OCI-LY7 (cell line): ENCODE results near the gene MAG. TPM values are rescaled to one million over a fixed set of nuclear protein-coding genes. Genes with fewer than 3 reads are reported as not detected.
A peak's percentile ranks its signal among the peaks of the same experiment; 100 is the strongest.

Experiments
- BruUV-seq: library from RNA; stranded (reverse); fragments of 400-500 nt; replicated peaks from 2 replicates; lab custom pipeline; 2021; lab: Mats Ljungman, UMichigan
- CTCF ChIA-PET: fragments of 300-600 bp; sonication (Branson Sonifier 250); formaldehyde crosslinking; loops from one replicate; lab custom pipeline; 2022; ENCODE audit warnings: antibody characterized with exemption; ENCODE audit not compliant: unreplicated experiment; lab: Charles Lee
- POLR2A ChIA-PET: fragments of 300-600 bp; sonication (Branson Sonifier 250); formaldehyde crosslinking; loops from one replicate; lab custom pipeline; 2022; ENCODE audit warnings: antibody characterized with exemption; lab: Charles Lee
- DNase-seq: peaks from one replicate; pipeline ENCODE4 v3.0.0-alpha.2; 2015; ENCODE audit warnings: low spot score
- H2AFZ ChIP-seq: fragments of 200-600 bp; sonication (generic), shearing (Covaris generic); 2 replicates; pipeline ENCODE4 v1.6.1; 2014; ENCODE audit warnings: mild to moderate bottlenecking, antibody characterized with exemption, low read length, moderate library complexity
- H3K27ac ChIP-seq: fragments of 200-600 bp; sonication (generic); 2 replicates; pipeline ENCODE4 v1.5.1; 2014; ENCODE audit warnings: mixed run types, low read depth, mild to moderate bottlenecking, moderate library complexity, low read length, inconsistent platforms; ENCODE audit not compliant: poor library complexity, severe bottlenecking
- H3K36me3 ChIP-seq: fragments of 200-600 bp; sonication (generic); 2 replicates; pipeline ENCODE4 v1.6.1; 2014; ENCODE audit warnings: mild to moderate bottlenecking, antibody characterized with exemption, low read length, moderate library complexity, mixed read lengths; ENCODE audit not compliant: insufficient read depth
- H3K4me1 ChIP-seq: fragments of 200-600 bp; sonication (generic); 2 replicates; pipeline ENCODE4 v1.5.1; 2014; ENCODE audit warnings: mild to moderate bottlenecking, low read length; ENCODE audit not compliant: insufficient read depth, poor library complexity, severe bottlenecking
- H3K4me2 ChIP-seq: fragments of 200-600 bp; sonication (generic); 2 replicates; pipeline ENCODE4 v1.6.1; 2014; ENCODE audit warnings: mild to moderate bottlenecking, low read length
- H3K4me3 ChIP-seq: fragments of 200-600 bp; sonication (generic); 2 replicates; pipeline ENCODE4 v1.5.1; 2014; ENCODE audit warnings: mild to moderate bottlenecking, low read depth, low read length; ENCODE audit not compliant: poor library complexity, severe bottlenecking
- H3K79me2 ChIP-seq: fragments of 200-600 bp; sonication (generic); 2 replicates; pipeline ENCODE4 v1.6.1; 2016; ENCODE audit warnings: low read depth, mild to moderate bottlenecking, low read length, moderate library complexity, mixed read lengths; ENCODE audit not compliant: insufficient read depth
- H3K9me2 ChIP-seq: fragments of 200-600 bp; sonication (generic); 2 replicates; pipeline ENCODE4 v1.6.1; 2016; ENCODE audit warnings: mild to moderate bottlenecking, low read length, mixed read lengths; ENCODE audit not compliant: insufficient read depth
- H3K9me3 ChIP-seq: fragments of 200-600 bp; sonication (generic); 2 replicates; pipeline ENCODE4 v1.6.1; 2014; ENCODE audit warnings: mild to moderate bottlenecking, mixed run types, low read length, mixed read lengths
- H4K20me1 ChIP-seq: fragments of 200-600 bp; sonication (generic); 2 replicates; pipeline ENCODE4 v1.6.1; 2014; ENCODE audit warnings: mild to moderate bottlenecking, antibody characterized with exemption, low read length, moderate library complexity, mixed read lengths; ENCODE audit not compliant: insufficient read depth
- EZH2phosphoT487 ChIP-seq: fragments of 200-600 bp; sonication (generic); IDR thresholded peaks from 2 replicates; pipeline ENCODE4 v1.6.1; 2018; ENCODE audit warnings: low read depth, borderline replicate concordance, mild to moderate bottlenecking, mixed run types, antibody characterized with exemption, low read length, moderate library complexity, mixed read lengths
- intact Hi-C: fragments of 100-400 bp; cut with micrococcal nuclease; formaldehyde crosslinking; loops from one replicate; pipeline ENCODE4 v1.10.0; 2022; ENCODE audit not compliant: unreplicated experiment
- total RNA-seq, 2 experiments: library from RNA; depleted of rRNA in 1 of 2; stranded (reverse); fragments of >200 nt in 1 of 2; shearing (Covaris generic) in 1 of 2; gene quantifications; 2 replicates each; pipeline ENCODE4 v1.2.3, GENCODE V29; 2014 to 2022
- TF ChIP-seq, protein P1 (sequence below): fragments of 200-600 bp; sonication (generic); conservative IDR thresholded peaks from 2 replicates; pipeline ENCODE4 v1.5.1; 2014; ENCODE audit warnings: mild to moderate bottlenecking, antibody characterized with exemption, low read length, moderate library complexity, mixed read lengths

Gene MAG
- total RNA-seq, 2 experiments from 2014 or later = 4.6 to 10.1 TPM

- POLR2A ChIA-PET = interaction anchor here (0.9 to 1.7 kb wide), 4 partner anchors 9 to 32 kb away, joined by 3 to 4 read pairs (median 3); no protein-coding TSS in a partner anchor
- no peak overlapping the region for H3K27ac ChIP-seq
- H3K9me3 ChIP-seq = peaks cover under 1% of the 10 kb centered on the region; the same call in 1 of the 2 replicates
- no peaks in the 10 kb centered on the region for H3K36me3 ChIP-seq
- no peak overlapping the region for H3K4me2 ChIP-seq
- no peaks in the 10 kb centered on the region for H3K9me2 ChIP-seq
- no peaks in the 10 kb centered on the region for H4K20me1 ChIP-seq
- H3K79me2 ChIP-seq = no peaks in the 10 kb centered on the region
- CTCF ChIA-PET = no interaction called here
- intact Hi-C loops = loop anchor here (1.0 kb wide), 1 partner anchor 152 kb away; no protein-coding TSS in a partner anchor
- no peak overlapping the region for H3K4me3 ChIP-seq
- TF ChIP-seq, protein P1, sequence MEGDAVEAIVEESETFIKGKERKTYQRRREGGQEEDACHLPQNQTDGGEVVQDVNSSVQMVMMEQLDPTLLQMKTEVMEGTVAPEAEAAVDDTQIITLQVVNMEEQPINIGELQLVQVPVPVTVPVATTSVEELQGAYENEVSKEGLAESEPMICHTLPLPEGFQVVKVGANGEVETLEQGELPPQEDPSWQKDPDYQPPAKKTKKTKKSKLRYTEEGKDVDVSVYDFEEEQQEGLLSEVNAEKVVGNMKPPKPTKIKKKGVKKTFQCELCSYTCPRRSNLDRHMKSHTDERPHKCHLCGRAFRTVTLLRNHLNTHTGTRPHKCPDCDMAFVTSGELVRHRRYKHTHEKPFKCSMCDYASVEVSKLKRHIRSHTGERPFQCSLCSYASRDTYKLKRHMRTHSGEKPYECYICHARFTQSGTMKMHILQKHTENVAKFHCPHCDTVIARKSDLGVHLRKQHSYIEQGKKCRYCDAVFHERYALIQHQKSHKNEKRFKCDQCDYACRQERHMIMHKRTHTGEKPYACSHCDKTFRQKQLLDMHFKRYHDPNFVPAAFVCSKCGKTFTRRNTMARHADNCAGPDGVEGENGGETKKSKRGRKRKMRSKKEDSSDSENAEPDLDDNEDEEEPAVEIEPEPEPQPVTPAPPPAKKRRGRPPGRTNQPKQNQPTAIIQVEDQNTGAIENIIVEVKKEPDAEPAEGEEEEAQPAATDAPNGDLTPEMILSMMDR = no peak
- TF ChIP-seq EZH2phosphoT487 = no peak
- DNase-seq = no peak
- no TSS peak for BruUV-seq
- peaks cover 82% of the 10 kb centered on the region for H3K4me1 ChIP-seq
- no peak overlapping the region for H2AFZ ChIP-seq
These were observed 24.6 kb downstream of the MAG start for GRCh38 chr19:35316560-35316959.

GRCh38 chr19:35317464-35318043 is 25.6 kb downstream of the MAG start:
- Histone ChIP-seq H3K36me3 (no peaks in the 10 kb centered on the region; the same call in 1 of the 2 replicates), H3K4me1 (peaks cover 88% of the 10 kb centered on the region), H4K20me1 (no peaks in the 10 kb centered on the region), H3K27ac (peak overlapping the region; percentile 42), H3K4me2 (no peak overlapping the region; the same call in 1 of the 2 replicates), H3K9me2 (no peaks in the 10 kb centered on the region), H3K4me3 (no peak overlapping the region), H3K9me3 (peaks cover 8% of the 10 kb centered on the region; the same call in 1 of the 2 replicates), H3K79me2 (no peaks in the 10 kb centered on the region), H2AFZ (peak overlapping the region; percentile 64)
- no peak for DNase-seq
- intact Hi-C loops = no loop called here
- CTCF ChIA-PET = interaction anchor here (0.6 kb wide), 1 partner anchor 22 kb away, joined by 4 read pairs; no protein-coding TSS in a partner anchor
- no TSS peak for BruUV-seq
- no peak for TF ChIP-seq EZH2phosphoT487
- TF ChIP-seq, protein P1 = no peak
- POLR2A ChIA-PET = interaction anchor here (0.9 to 1.7 kb wide), 4 partner anchors 10 to 61 kb away, joined by 3 to 7 read pairs (median 4); no protein-coding TSS in a partner anchor
